HepG2 (cell line): ENCODE results near the gene CAVIN1. TPM values are rescaled to one million over a fixed set of nuclear protein-coding genes. Genes with fewer than 3 reads are reported as not detected.

Experiments
- ARNT ChIP-seq: fragments of 450-650 bp; IDR thresholded peaks from 2 replicates; pipeline ENCODE4 v1.6.1; 2017
- CBX2 ChIP-seq, 2 experiments: fragments of 200-600 bp in 1 of 2; sonication (generic); formaldehyde crosslinking in 1 of 2; IDR thresholded peaks; 2 replicates each; pipeline versions ENCODE4 v1.7.0 to v1.8.1; 2018 to 2022; ENCODE audit warnings: low read depth in 2 of 2, low read length in 1 of 2, mild to moderate bottlenecking in 1 of 2, missing genetic modification reagents in 1 of 2
- CREB3 ChIP-seq: sonication (generic); formaldehyde crosslinking; IDR thresholded peaks from 2 replicates; pipeline ENCODE4 v1.5.0; 2020; ENCODE audit warnings: missing genetic modification reagents
- DNMT3B ChIP-seq: conservative IDR thresholded peaks from 2 replicates; pipeline ENCODE4 v1.6.1; 2016; ENCODE audit warnings: missing biosample characterization, control low read depth
- FOXM1 ChIP-seq: sonication (generic); formaldehyde crosslinking; IDR thresholded peaks from 2 replicates; pipeline ENCODE4 v1.5.0; 2020; ENCODE audit warnings: missing genetic modification reagents
- FOXO1 ChIP-seq: sonication (generic); formaldehyde crosslinking; IDR thresholded peaks from 2 replicates; pipeline ENCODE4 v1.4.0; 2020; ENCODE audit warnings: missing genetic modification reagents
- HMGXB3 ChIP-seq: sonication (generic); formaldehyde crosslinking; IDR thresholded peaks from 2 replicates; pipeline ENCODE4 v1.4.0; 2020; ENCODE audit warnings: missing genetic modification reagents, borderline replicate concordance
- JUND ChIP-seq: sonication (generic); formaldehyde crosslinking; IDR thresholded peaks from 2 replicates; pipeline ENCODE4 v1.8.0; 2022; ENCODE audit warnings: mild to moderate bottlenecking, missing genetic modification reagents
- MAFF ChIP-seq: IDR thresholded peaks from 2 replicates; pipeline ENCODE4 v1.6.1; 2011; ENCODE audit warnings: low read depth, low read length, improper control_type of control experiment
- SRSF1 ChIP-seq: fragments of 200-400 bp; formaldehyde crosslinking; optimal IDR thresholded peaks from 2 replicates; pipeline ENCODE3; 2017; ENCODE audit warnings: mild to moderate bottlenecking, low read depth, low read length, moderate library complexity
- ZNF232 ChIP-seq: sonication (generic); formaldehyde crosslinking; IDR thresholded peaks from 2 replicates; pipeline ENCODE4 v1.4.0; 2020; ENCODE audit warnings: missing genetic modification reagents, borderline replicate concordance
- ZNF24 ChIP-seq: fragments of 450-650 bp; IDR thresholded peaks from 2 replicates; pipeline ENCODE4 v1.6.1; 2017; ENCODE audit warnings: antibody characterized with exemption, mild to moderate bottlenecking
- ZNF580 ChIP-seq: IDR thresholded peaks from 2 replicates; pipeline ENCODE4 v1.6.1; 2016; ENCODE audit warnings: low read depth, borderline replicate concordance
- ZNF605 ChIP-seq: sonication (generic); formaldehyde crosslinking; IDR thresholded peaks from 2 replicates; pipeline ENCODE4 v1.8.0; 2022; ENCODE audit warnings: mild to moderate bottlenecking, missing genetic modification reagents
- ZNF629 ChIP-seq: sonication (generic); formaldehyde crosslinking; conservative IDR thresholded peaks from 2 replicates; pipeline ENCODE4 v1.5.0; 2020; ENCODE audit warnings: missing genetic modification reagents
- ZNF761 ChIP-seq: sonication (generic); formaldehyde crosslinking; conservative IDR thresholded peaks from 2 replicates; pipeline ENCODE4 v1.4.0; 2020; ENCODE audit warnings: mild to moderate bottlenecking, missing genetic modification reagents
- ZNF770 ChIP-seq: sonication (generic); formaldehyde crosslinking; IDR thresholded peaks from 2 replicates; pipeline ENCODE4 v1.5.0; 2020; ENCODE audit warnings: mild to moderate bottlenecking, missing genetic modification reagents
- ZSCAN20 ChIP-seq: sonication (generic); formaldehyde crosslinking; IDR thresholded peaks from 2 replicates; pipeline ENCODE4 v1.4.0; 2020; ENCODE audit warnings: missing genetic modification reagents, mild to moderate bottlenecking, borderline replicate concordance
- ZUFSP ChIP-seq: sonication (generic); formaldehyde crosslinking; IDR thresholded peaks from 2 replicates; pipeline ENCODE4 v1.9.0; 2021; ENCODE audit warnings: missing genetic modification reagents, mild to moderate bottlenecking, borderline replicate concordance
- polyA plus RNA-seq, 8 experiments: library from polyadenylated mRNA; depleted of rRNA in 3 of 8; stranded (reverse) in 7 of 8; unstranded in 1 of 8; fragments of >200 nt; fragmentation: Illumina TruSeq in 4 of 8; extraction: Trizol in 4 of 8; gene quantifications; 2 replicates each; pipeline versions ENCODE4 v1.2.1 to v1.2.3, GENCODE V29; 2011 to 2016; ENCODE audit warnings: low read depth in 4 of 8, missing spikeins in 1 of 8, mixed read lengths in 1 of 8; ENCODE audit not compliant: insufficient read depth in 1 of 8
- total RNA-seq, 5 experiments: library from RNA; depleted of rRNA; stranded (reverse); fragments of >200 nt; fragmentation: Illumina TruSeq; extraction: Trizol; gene quantifications; 2 replicates each; pipeline ENCODE4 v1.2.3, GENCODE V29; 2016; ENCODE audit warnings: low read depth in 1 of 5

The CAVIN1 gene
- total and polyA plus RNA-seq, 2 of the 13 experiments (the other 11 are each of a cell fraction or from before 2014, with no cell fraction given), result 15.9 to 25.5 TPM

GRCh38 chr17:42388381-42389134 is 34.5 kb downstream of the CAVIN1 start, which contains the start of gene STAT3 (continued):
- peak; percentile 97 for TF ChIP-seq HMGXB3
- peak; percentile 100 for TF ChIP-seq DNMT3B (CRISPR knock-in tag)
- TF ChIP-seq ZNF580 (CRISPR knock-in tag), result peak; percentile 100
- no peak; the same call in 1 of the 2 replicates for TF ChIP-seq ZNF761 (CRISPR knock-in tag)
- peak; percentile 99 for TF ChIP-seq ZNF605
- TF ChIP-seq CREB3 (CRISPR knock-in tag), result peak; percentile 86
- peak; percentile 48 for TF ChIP-seq ZNF770 (CRISPR knock-in tag)
- no peak for TF ChIP-seq FOXM1 (CRISPR knock-in tag)
- TF ChIP-seq ZUFSP (CRISPR knock-in tag), result no peak
- peak; percentile 92 for TF ChIP-seq FOXO1 (CRISPR knock-in tag)
- TF ChIP-seq SRSF1, result peak; percentile 100
- no peak; the same call in 1 of the 2 replicates for TF ChIP-seq ZSCAN20 (CRISPR knock-in tag)
- no peak; the same call in 1 of the 2 replicates for TF ChIP-seq ZNF629 (CRISPR knock-in tag)
- no peak for TF ChIP-seq CBX2 (IDR thresholded peaks at IDR 0.05; ENCODE audit: low read depth, low read length)
- no peak for TF ChIP-seq CBX2 (CRISPR knock-in tag; IDR thresholded peaks at IDR 0.05; ENCODE audit: low read depth)
- peak; percentile 87 for TF ChIP-seq ZNF232 (CRISPR knock-in tag)
- TF ChIP-seq JUND (CRISPR knock-in tag), result peak; percentile 87
- no peak for TF ChIP-seq MAFF
- TF ChIP-seq ZNF24, result peak; percentile 80; the same call in 1 of the 2 replicates
- TF ChIP-seq ARNT, result no peak
